ENCODE measurements around the gene ID1. TPM values are rescaled to one million over a fixed set of nuclear protein-coding genes. Genes with fewer than 3 reads are reported as not detected.
"Not testable (repeated sequence)": the region's sequence is repeated elsewhere in the genome, so short reads cannot be mapped to it uniquely, and the experiment has no call there.

Gene ID1
- polyA plus RNA-seq, 1 donor from 2014 or later = 30.6 TPM

DNA sequence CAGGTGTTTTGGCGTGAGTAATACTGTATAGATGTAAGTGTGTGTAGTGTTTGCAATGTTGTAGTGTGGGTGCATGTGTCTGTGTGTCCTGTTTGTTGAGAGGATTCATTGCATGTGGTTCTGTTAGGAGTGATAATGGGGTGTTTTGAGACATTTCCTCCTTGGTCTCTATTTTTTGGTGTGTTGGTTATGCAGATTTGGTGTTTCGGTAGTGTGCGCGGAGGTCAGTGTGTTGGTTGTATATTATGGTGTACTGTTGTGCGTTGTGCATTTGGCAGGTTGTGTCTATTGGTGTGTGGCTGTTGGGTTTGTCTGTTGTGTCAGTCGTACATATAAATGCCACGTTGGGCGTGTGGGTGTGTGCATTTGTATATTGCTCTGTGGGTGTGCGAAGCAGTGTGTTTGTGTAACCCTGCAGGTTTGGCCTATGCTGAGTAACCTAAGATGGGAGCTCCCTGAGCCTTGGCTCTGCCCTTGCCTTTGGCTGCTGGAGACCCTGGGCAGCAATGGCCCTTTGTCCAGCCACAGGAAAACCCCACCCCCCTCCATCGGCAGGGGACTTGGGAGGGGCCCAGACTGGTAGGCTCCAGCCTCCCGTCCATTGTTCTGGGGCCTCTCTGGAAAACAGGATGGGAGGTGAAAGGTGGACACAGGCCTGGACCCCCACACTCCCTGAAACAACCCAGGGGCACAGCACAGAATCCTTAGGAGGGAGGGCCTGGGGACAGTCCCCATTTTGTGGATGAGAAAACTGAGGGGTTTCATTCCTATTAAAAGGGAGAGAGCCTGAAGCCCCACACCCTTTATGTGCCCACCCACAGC lies 10.3 kb upstream of the ID1 start:
- Histone ChIP-seq H3K27me3 (ENCODE audit: insufficient read depth, low read depth, low read length) (no peaks in the 10 kb centered on the region), H3F3A (ENCODE audit: insufficient read depth, low read length, poor library complexity, severe bottlenecking) (no peaks in the 10 kb centered on the region), H4K20me1 (ENCODE audit: insufficient read depth) (no peaks in the 10 kb centered on the region), H3K9me3 (ENCODE audit: low read length) (no peaks in the 10 kb centered on the region), H3K27ac (ENCODE audit: low read length) (no peak overlapping the region), H3K4me3 (ENCODE audit: low read length) (no peak overlapping the region), H3K9me2 (ENCODE audit: insufficient read depth, low read length) (no peaks in the 10 kb centered on the region), H3K36me3 (ENCODE audit: insufficient read depth, low read length) (no peaks in the 10 kb centered on the region), H2AFZ (ENCODE audit: low read depth, low read length) (no peak overlapping the region), H3K4me2 (ENCODE audit: low read length) (no peak overlapping the region), H3K79me2 (replicated peaks; ENCODE audit: insufficient read depth, low read length) (no peaks in the 10 kb centered on the region), H3K9ac (ENCODE audit: low read length) (no peak overlapping the region)
- TF ChIP-seq EZH2 (IDR thresholded peaks at IDR 0.05; ENCODE audit: borderline replicate concordance, insufficient read depth, low read length, poor library complexity, severe bottlenecking) = no peak

DNA sequence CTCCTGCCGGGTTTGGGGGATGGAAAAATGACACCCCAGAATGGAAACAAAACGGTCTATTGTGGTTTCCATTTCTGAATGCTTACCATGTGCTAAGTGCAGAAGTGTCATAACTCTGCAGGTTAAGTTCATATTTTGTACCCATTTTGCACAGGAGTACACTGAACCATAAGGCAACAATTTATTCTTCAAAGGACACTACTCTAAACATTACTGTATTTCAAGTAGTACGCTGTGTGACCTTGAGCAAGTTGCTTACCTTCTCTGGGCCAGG lies 9.8 kb upstream of the ID1 start:
- H3K9ac ChIP-seq (ENCODE audit: low read length) = no peak overlapping the region
- H2AFZ ChIP-seq (ENCODE audit: low read depth, low read length) = no peak overlapping the region
- TF ChIP-seq TAF1 (IDR thresholded peaks at IDR 0.05; ENCODE audit: low read depth) = no peak
- TF ChIP-seq EZH2 (IDR thresholded peaks at IDR 0.05; ENCODE audit: borderline replicate concordance, insufficient read depth, low read length, poor library complexity, severe bottlenecking) = no peak
- TF ChIP-seq, protein P1, sequence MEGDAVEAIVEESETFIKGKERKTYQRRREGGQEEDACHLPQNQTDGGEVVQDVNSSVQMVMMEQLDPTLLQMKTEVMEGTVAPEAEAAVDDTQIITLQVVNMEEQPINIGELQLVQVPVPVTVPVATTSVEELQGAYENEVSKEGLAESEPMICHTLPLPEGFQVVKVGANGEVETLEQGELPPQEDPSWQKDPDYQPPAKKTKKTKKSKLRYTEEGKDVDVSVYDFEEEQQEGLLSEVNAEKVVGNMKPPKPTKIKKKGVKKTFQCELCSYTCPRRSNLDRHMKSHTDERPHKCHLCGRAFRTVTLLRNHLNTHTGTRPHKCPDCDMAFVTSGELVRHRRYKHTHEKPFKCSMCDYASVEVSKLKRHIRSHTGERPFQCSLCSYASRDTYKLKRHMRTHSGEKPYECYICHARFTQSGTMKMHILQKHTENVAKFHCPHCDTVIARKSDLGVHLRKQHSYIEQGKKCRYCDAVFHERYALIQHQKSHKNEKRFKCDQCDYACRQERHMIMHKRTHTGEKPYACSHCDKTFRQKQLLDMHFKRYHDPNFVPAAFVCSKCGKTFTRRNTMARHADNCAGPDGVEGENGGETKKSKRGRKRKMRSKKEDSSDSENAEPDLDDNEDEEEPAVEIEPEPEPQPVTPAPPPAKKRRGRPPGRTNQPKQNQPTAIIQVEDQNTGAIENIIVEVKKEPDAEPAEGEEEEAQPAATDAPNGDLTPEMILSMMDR (IDR thresholded peaks at IDR 0.05; ENCODE audit: poor library complexity, severe bottlenecking) = no peak

DNA sequence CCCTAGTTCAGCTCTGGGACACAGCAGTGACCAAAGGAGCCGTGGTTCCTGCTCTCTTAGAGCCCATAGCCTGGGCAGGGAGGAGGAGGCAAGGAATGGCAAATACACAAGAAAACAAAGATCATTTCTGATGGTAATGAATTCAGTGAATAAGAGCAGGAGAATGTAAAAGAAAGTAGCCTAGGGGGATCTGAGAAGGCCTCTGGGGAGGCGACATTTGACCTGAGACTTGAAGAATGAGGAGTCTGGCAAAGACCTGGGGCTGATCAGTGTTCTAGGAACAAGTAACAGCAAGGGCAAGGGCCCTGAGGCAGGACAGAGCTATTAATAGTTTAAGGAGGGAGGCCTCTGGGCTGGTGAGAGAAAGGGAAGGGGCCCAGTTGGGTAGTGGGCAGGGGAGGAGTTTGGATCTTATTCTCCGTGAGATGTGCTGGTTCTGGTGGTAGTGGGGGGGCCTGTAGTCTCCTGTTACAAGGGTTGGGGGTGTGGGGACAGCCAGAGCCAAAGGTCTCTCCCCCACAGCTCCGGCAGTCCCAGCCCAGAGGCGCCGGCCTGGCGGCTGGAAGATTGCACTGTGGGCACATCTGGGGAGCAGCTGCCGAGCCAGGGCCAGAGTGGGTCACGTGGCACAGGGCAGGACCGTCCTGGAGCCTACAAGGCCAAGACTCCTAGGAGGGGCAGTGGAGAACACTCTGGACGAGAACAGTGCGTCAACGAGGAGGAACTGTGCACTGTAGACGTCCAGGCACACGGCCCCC lies 9.3 kb upstream of the ID1 start:
- H3K27me3 ChIP-seq (ENCODE audit: insufficient read depth, low read depth, low read length) = no peaks in the 10 kb centered on the region
- no peak overlapping the region for H3K9ac ChIP-seq (ENCODE audit: low read length)
- H4K20me1 ChIP-seq (ENCODE audit: insufficient read depth) = no peaks in the 10 kb centered on the region
- H2AFZ ChIP-seq (ENCODE audit: low read depth, low read length) = no peak overlapping the region
- no peak overlapping the region for H3K4me3 ChIP-seq (ENCODE audit: low read length)
- H3K9me2 ChIP-seq (ENCODE audit: insufficient read depth, low read length) = no peaks in the 10 kb centered on the region
- no peaks in the 10 kb centered on the region for H3F3A ChIP-seq (ENCODE audit: insufficient read depth, low read length, poor library complexity, severe bottlenecking)
- H3K9me3 ChIP-seq (ENCODE audit: low read length) = no peaks in the 10 kb centered on the region
- no peaks in the 10 kb centered on the region for H3K36me3 ChIP-seq (ENCODE audit: insufficient read depth, low read length)
- no peak for TF ChIP-seq SMC3 (conservative IDR thresholded peaks at IDR 0.05; ENCODE audit: poor library complexity)
- TF ChIP-seq, protein P1 (IDR thresholded peaks at IDR 0.05; ENCODE audit: poor library complexity, severe bottlenecking) = no peak
- TF ChIP-seq POLR2AphosphoS5 (IDR thresholded peaks at IDR 0.05) = no peak
- TF ChIP-seq, protein P2, sequence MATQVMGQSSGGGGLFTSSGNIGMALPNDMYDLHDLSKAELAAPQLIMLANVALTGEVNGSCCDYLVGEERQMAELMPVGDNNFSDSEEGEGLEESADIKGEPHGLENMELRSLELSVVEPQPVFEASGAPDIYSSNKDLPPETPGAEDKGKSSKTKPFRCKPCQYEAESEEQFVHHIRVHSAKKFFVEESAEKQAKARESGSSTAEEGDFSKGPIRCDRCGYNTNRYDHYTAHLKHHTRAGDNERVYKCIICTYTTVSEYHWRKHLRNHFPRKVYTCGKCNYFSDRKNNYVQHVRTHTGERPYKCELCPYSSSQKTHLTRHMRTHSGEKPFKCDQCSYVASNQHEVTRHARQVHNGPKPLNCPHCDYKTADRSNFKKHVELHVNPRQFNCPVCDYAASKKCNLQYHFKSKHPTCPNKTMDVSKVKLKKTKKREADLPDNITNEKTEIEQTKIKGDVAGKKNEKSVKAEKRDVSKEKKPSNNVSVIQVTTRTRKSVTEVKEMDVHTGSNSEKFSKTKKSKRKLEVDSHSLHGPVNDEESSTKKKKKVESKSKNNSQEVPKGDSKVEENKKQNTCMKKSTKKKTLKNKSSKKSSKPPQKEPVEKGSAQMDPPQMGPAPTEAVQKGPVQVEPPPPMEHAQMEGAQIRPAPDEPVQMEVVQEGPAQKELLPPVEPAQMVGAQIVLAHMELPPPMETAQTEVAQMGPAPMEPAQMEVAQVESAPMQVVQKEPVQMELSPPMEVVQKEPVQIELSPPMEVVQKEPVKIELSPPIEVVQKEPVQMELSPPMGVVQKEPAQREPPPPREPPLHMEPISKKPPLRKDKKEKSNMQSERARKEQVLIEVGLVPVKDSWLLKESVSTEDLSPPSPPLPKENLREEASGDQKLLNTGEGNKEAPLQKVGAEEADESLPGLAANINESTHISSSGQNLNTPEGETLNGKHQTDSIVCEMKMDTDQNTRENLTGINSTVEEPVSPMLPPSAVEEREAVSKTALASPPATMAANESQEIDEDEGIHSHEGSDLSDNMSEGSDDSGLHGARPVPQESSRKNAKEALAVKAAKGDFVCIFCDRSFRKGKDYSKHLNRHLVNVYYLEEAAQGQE (IDR thresholded peaks at IDR 0.05; ENCODE audit: borderline replicate concordance) = no peak
- TF ChIP-seq EZH2 (IDR thresholded peaks at IDR 0.05; ENCODE audit: borderline replicate concordance, insufficient read depth, low read length, poor library complexity, severe bottlenecking) = no peak
- no peak for TF ChIP-seq MXI1 (conservative IDR thresholded peaks at IDR 0.05; ENCODE audit: poor library complexity, severe bottlenecking)
- no peak for TF ChIP-seq TAF1 (IDR thresholded peaks at IDR 0.05; ENCODE audit: low read depth)
- no peak for TF ChIP-seq EP300 (conservative IDR thresholded peaks at IDR 0.05; ENCODE audit: poor library complexity, severe bottlenecking)
- TF ChIP-seq RAD21 (conservative IDR thresholded peaks at IDR 0.05) = no peak
- no peak overlapping the region for H3K4me2 ChIP-seq (ENCODE audit: low read length)
- H3K27ac ChIP-seq (ENCODE audit: low read length) = no peak overlapping the region
- H3K79me2 ChIP-seq (replicated peaks; ENCODE audit: insufficient read depth, low read length) = no peaks in the 10 kb centered on the region

More for the DNA sequence above, 9.8 kb upstream of the ID1 start:
- Histone ChIP-seq H3K79me2 (replicated peaks; ENCODE audit: insufficient read depth, low read length) (no peaks in the 10 kb centered on the region), H3K4me2 (ENCODE audit: low read length) (no peak overlapping the region), H3K27ac (ENCODE audit: low read length) (no peak overlapping the region), H3K9me2 (ENCODE audit: insufficient read depth, low read length) (no peaks in the 10 kb centered on the region), H4K20me1 (ENCODE audit: insufficient read depth) (no peaks in the 10 kb centered on the region), H3F3A (ENCODE audit: insufficient read depth, low read length, poor library complexity, severe bottlenecking) (no peaks in the 10 kb centered on the region), H3K36me3 (ENCODE audit: insufficient read depth, low read length) (no peaks in the 10 kb centered on the region), H3K27me3 (ENCODE audit: insufficient read depth, low read depth, low read length) (no peaks in the 10 kb centered on the region), H3K4me3 (ENCODE audit: low read length) (no peak overlapping the region), H3K9me3 (ENCODE audit: low read length) (no peaks in the 10 kb centered on the region)

DNA sequence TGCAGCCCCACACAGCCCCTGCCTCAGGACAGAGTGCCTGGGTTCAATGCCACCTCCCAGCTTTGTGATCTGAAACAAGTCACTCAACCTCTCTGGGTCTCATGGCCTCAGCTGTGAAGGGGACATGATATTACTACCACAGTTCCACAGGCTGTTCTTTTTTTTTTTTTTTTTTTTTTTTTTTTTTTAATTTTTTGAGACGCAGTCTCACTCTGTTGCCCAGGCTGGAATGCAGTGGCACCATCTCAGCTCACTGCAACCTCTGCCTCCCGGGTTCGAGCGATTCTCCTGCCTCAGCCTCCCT lies 8.7 kb upstream of the ID1 start:
- H3K27me3 ChIP-seq (ENCODE audit: insufficient read depth, low read depth, low read length); H3K9me3 ChIP-seq (ENCODE audit: low read length); H3F3A ChIP-seq (ENCODE audit: insufficient read depth, low read length, poor library complexity, severe bottlenecking); H3K9ac ChIP-seq (ENCODE audit: low read length); H3K9me2 ChIP-seq (ENCODE audit: insufficient read depth, low read length); H3K79me2 ChIP-seq (replicated peaks; ENCODE audit: insufficient read depth, low read length); H2AFZ ChIP-seq (ENCODE audit: low read depth, low read length); H3K36me3 ChIP-seq (ENCODE audit: insufficient read depth, low read length); H4K20me1 ChIP-seq (ENCODE audit: insufficient read depth); H3K4me3 ChIP-seq (ENCODE audit: low read length); H3K27ac ChIP-seq (ENCODE audit: low read length); H3K4me2 ChIP-seq (ENCODE audit: low read length): not testable (repeated sequence)

All from neural cell (in vitro differentiated cells).